Sigmoid colon (tissue), 7 donors: ENCODE data around the gene PIGX. TPM values are rescaled to one million over a fixed set of nuclear protein-coding genes. Genes with fewer than 3 reads are reported as not detected.
"Not testable (repeated sequence)": the region's sequence is repeated elsewhere in the genome, so short reads cannot be mapped to it uniquely, and the experiment has no call there.

ENCODE experiments used
- DNase-seq: peaks from one replicate; pipeline ENCODE4 v3.0.0-alpha.2; 2019
- H3K27ac ChIP-seq, 4 donors: fragments of 200-600 bp; sonication (generic); one replicate each; pipeline ENCODE4 v1.5.1; 2016 to 2019; ENCODE audit warnings: mild to moderate bottlenecking in 1 of 4
- H3K27me3 ChIP-seq, 3 donors: fragments of 200-600 bp; sonication (generic); one replicate each; pipeline ENCODE4 v1.5.1; 2019; ENCODE audit warnings: mild to moderate bottlenecking in 1 of 3
- H3K36me3 ChIP-seq, 4 donors: fragments of 200-600 bp; sonication (generic); one replicate each; pipeline ENCODE4 v1.5.1; 2016 to 2019
- H3K4me1 ChIP-seq, 4 donors: fragments of 200-600 bp; sonication (generic); one replicate each; pipeline ENCODE4 v1.5.1; 2017 to 2019
- H3K4me3 ChIP-seq, 4 donors: fragments of 200-600 bp; sonication (generic); one replicate each; pipeline ENCODE4 v1.5.1; 2017 to 2019; ENCODE audit warnings: mild to moderate bottlenecking in 2 of 4, moderate library complexity in 1 of 4
- H3K9me3 ChIP-seq, 4 donors: fragments of 200-600 bp in 3 of 4; sonication (generic) in 3 of 4; one replicate each; pipeline versions ENCODE4 v1.5.1 to v1.6.1; 2013 to 2019
- CTCF ChIP-seq, 4 experiments: fragments of 450-650 bp in 3 of 4; fragments of 200-600 bp in 1 of 4; IDR thresholded peaks; one replicate each; pipeline ENCODE4 v1.5.1; 2016 to 2019; ENCODE audit warnings: antibody characterized with exemption in 4 of 4, mild to moderate bottlenecking in 3 of 4, moderate library complexity in 2 of 4
- EP300 ChIP-seq, 4 donors: sonication (generic); formaldehyde crosslinking; IDR thresholded peaks; one replicate each; pipeline ENCODE4 v1.6.1; 2017; ENCODE audit warnings: antibody characterized with exemption in 4 of 4
- POLR2A ChIP-seq, 2 donors: fragments of 450-650 bp; IDR thresholded peaks; one replicate each; pipeline ENCODE4 v1.6.1; 2016; ENCODE audit warnings: antibody characterized with exemption in 2 of 2, mild to moderate bottlenecking in 2 of 2, moderate library complexity in 2 of 2
- POLR2AphosphoS5 ChIP-seq, 4 donors: sonication (generic); formaldehyde crosslinking; IDR thresholded peaks; one replicate each; pipeline ENCODE4 v1.6.1; 2017; ENCODE audit warnings: antibody characterized with exemption in 4 of 4
- WGBS, 2 donors: extraction: QIAGEN DNeasy Blood & Tissue Kit; methylation state at CpG; one replicate each; pipeline ENCODE4 v1.1.7; 2013; 5-methylcytosine and 5-hydroxymethylcytosine counted together
- intact Hi-C: fragments of 100-400 bp; cut with DNase I; formaldehyde crosslinking; loops from one replicate; pipeline ENCODE4 v1.15.1; 2023
- polyA plus RNA-seq, 3 donors: library from polyadenylated mRNA; stranded (reverse); fragments of 200-250 nt; gene quantifications; one replicate each; pipeline ENCODE4 v1.2.3, GENCODE V29; 2013
- total RNA-seq, 4 donors: library from RNA; depleted of rRNA; stranded (reverse); fragments of >200 nt; gene quantifications; one replicate each; pipeline ENCODE4 v1.1.0, GENCODE V29; 2016
- donor health status: healthy with polysubstance abuse.
- donor health status: Bipolar disorder and iron deficiency.
- donor health status: healthy.

The PIGX gene
- total and polyA plus RNA-seq, 7 donors = 9.6 to 41.0 (median 20.9) TPM

GRCh38 chr3:196740481-196741248 is 28.5 kb downstream of the PIGX start:
- no peak for DNase-seq
- no peak for TF ChIP-seq EP300 (IDR thresholded peaks at IDR 0.05)
- TF ChIP-seq POLR2A (IDR thresholded peaks at IDR 0.05) = no peak
- TF ChIP-seq CTCF (IDR thresholded peaks at IDR 0.05) = no peak
- TF ChIP-seq POLR2AphosphoS5 (IDR thresholded peaks at IDR 0.05) = peak in 1 of 4 donors; percentile 3
- WGBS, 2 donors = 0 to 1% methylated on average over 30 of the region's 30 CpGs
- Histone ChIP-seq H3K27ac (peak overlapping the region; percentile 96 to 99 (median 96)), H3K27me3 (no peaks in the 10 kb centered on the region), H3K9me3 (no peaks in the 10 kb centered on the region), H3K4me1 (peaks cover 0 to 35% (median 30%) of the 10 kb centered on the region in 4 donors), H3K4me3 (peak overlapping the region; percentile 74 to 90 (median 88)), H3K36me3 (no peaks in the 10 kb centered on the region)
- intact Hi-C loops = loop anchor here (1.0 to 10.0 kb wide), 2 partner anchors 28 to 204 kb away; partner anchors contain the start of genes CEP19, NCBP2 and PIGX

GRCh38 chr3:196741249-196741889 is 29.2 kb downstream of the PIGX start:
- intact Hi-C loops = loop anchor here (10.0 kb wide), 1 partner anchor 203 kb away; the partner anchor contains the start of gene NCBP2
- WGBS, 2 donors = 5 to 19% methylated on average over 5 of the region's 5 CpGs
- no peaks in the 10 kb centered on the region for H3K36me3 ChIP-seq
- TF ChIP-seq CTCF (IDR thresholded peaks at IDR 0.05) (no peak), POLR2A (IDR thresholded peaks at IDR 0.05) (no peak), POLR2AphosphoS5 (IDR thresholded peaks at IDR 0.05) (no peak), EP300 (IDR thresholded peaks at IDR 0.05) (no peak)
- peaks cover 0 to 35% (median 30%) of the 10 kb centered on the region in 4 donors for H3K4me1 ChIP-seq
- no peaks in the 10 kb centered on the region for H3K9me3 ChIP-seq
- DNase-seq = no peak
- peak overlapping the region; percentile 74 to 90 (median 88) for H3K4me3 ChIP-seq
- H3K27me3 ChIP-seq = no peaks in the 10 kb centered on the region
- H3K27ac ChIP-seq = peak overlapping the region; percentile 96 to 99 (median 96)

- H3K36me3 ChIP-seq, H3K27me3 ChIP-seq, H3K4me3 ChIP-seq, DNase-seq, H3K27ac ChIP-seq, H3K9me3 ChIP-seq: not testable (repeated sequence)
- intact Hi-C loops = loop anchor here (10.0 kb wide), 1 partner anchor 201 kb away; the partner anchor contains the start of gene NCBP2
- 93 to 94% methylated on average over 10 of the region's 10 CpGs for WGBS, 2 donors
- peaks cover 0 to 36% (median 31%) of the 10 kb centered on the region in 4 donors for H3K4me1 ChIP-seq
Observed at GRCh38 chr3:196743569-196743968, 31.4 kb downstream of the PIGX start.

GRCh38 chr3:196749125-196749524 is 36.9 kb downstream of the PIGX start:
- no peak for DNase-seq
- TF ChIP-seq POLR2AphosphoS5 (IDR thresholded peaks at IDR 0.05) (no peak), CTCF (IDR thresholded peaks at IDR 0.05) (no peak), POLR2A (IDR thresholded peaks at IDR 0.05) (no peak), EP300 (IDR thresholded peaks at IDR 0.05) (no peak)
- no peak overlapping the region for H3K27ac ChIP-seq
- no peak overlapping the region for H3K4me3 ChIP-seq
- no peaks in the 10 kb centered on the region for H3K36me3 ChIP-seq
- peaks cover 0 to 16% (median 6%) of the 10 kb centered on the region in 4 donors for H3K4me1 ChIP-seq
- H3K9me3 ChIP-seq = no peaks in the 10 kb centered on the region
- 68 to 91% methylated on average over 8 of the region's 8 CpGs for WGBS, 2 donors
- H3K27me3 ChIP-seq = no peaks in the 10 kb centered on the region
- intact Hi-C loops = loop anchor here (10.0 kb wide), 1 partner anchor 196 kb away; the partner anchor contains the start of gene NCBP2

DNA sequence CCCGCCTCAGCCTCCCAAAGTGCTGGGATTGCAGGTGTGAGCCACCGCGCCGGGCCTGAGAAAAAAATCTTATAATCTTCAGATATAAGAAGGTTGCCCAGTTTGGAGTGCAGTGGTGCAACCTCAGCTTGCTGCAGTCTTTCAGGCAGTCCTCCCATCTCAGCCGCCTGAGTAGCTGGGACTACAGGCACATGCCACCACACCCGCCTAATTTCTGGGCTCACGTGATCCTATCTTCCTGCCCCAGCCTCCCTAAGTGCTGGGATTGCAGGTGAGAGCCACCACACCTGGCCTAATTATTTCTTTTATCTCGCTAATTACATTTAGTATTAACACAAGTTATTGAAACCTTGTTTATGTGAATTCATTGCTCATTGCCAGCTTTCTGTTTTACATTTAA is 41.0 kb downstream of the PIGX start:
- DNase-seq = no peak
- peaks cover 0 to 11% (median 5%) of the 10 kb centered on the region in 4 donors for H3K4me1 ChIP-seq
- H3K27ac ChIP-seq = no peak overlapping the region
- H3K27me3 ChIP-seq = no peaks in the 10 kb centered on the region
- no peaks in the 10 kb centered on the region for H3K36me3 ChIP-seq
- intact Hi-C loops = no loop called here
- H3K9me3 ChIP-seq = peaks cover 0 to 2% (median 0%) of the 10 kb centered on the region in 4 donors
- WGBS, 2 donors = 86 to 96% methylated on average over 8 of the region's 8 CpGs
- TF ChIP-seq POLR2A (IDR thresholded peaks at IDR 0.05) (no peak), POLR2AphosphoS5 (IDR thresholded peaks at IDR 0.05) (no peak), EP300 (IDR thresholded peaks at IDR 0.05) (no peak), CTCF (IDR thresholded peaks at IDR 0.05) (no peak)
- no peak overlapping the region for H3K4me3 ChIP-seq
